HG03135 (cell line): ENCODE measurements around the gene EPB41L2.
"Not testable (repeated sequence)": the region's sequence is repeated elsewhere in the genome, so short reads cannot be mapped to it uniquely, and the experiment has no call there.

Experiments
- ATAC-seq: cut with Tn5 transposase; IDR thresholded peaks from one replicate; pipeline ENCODE4 v1.9.1; 2021; ENCODE audit warnings: mild to moderate bottlenecking, moderate library complexity; ENCODE audit not compliant: unreplicated experiment

EPB41L2 gene

GRCh38 chr6:131063028-131063763 is at the start of gene EPB41L2:
EPB41L2 (minus strand) TSS chr6:131063245; CDS start chr6:130956485, 106,760 bp downstream.
- ATAC-seq = peak; percentile 70

- no peak for ATAC-seq
Measured at GRCh38 chr6:131112249-131112648, 49.2 kb upstream of the EPB41L2 start.

GRCh38 chr6:131107151-131107550 is 44.1 kb upstream of the EPB41L2 start:
- no peak for ATAC-seq

- ATAC-seq = no peak
Measured at GRCh38 chr6:131103901-131104300, 40.9 kb upstream of the EPB41L2 start.

- no peak for ATAC-seq
Measured at GRCh38 chr6:131103296-131103695, 40.3 kb upstream of the EPB41L2 start.

GRCh38 chr6:131101911-131102680 is 39.1 kb upstream of the EPB41L2 start:
- no peak for ATAC-seq

- ATAC-seq = no peak
Measured at GRCh38 chr6:131096786-131097185, 33.7 kb upstream of the EPB41L2 start.

GRCh38 chr6:131093334-131093733 is 30.3 kb upstream of the EPB41L2 start:
- ATAC-seq = no peak

GRCh38 chr6:131091944-131092343 is 28.9 kb upstream of the EPB41L2 start:
- ATAC-seq = not testable (repeated sequence)

- not testable (repeated sequence) for ATAC-seq
Measured at GRCh38 chr6:131090339-131090738, 27.3 kb upstream of the EPB41L2 start.

GRCh38 chr6:131084982-131085381 is 21.9 kb upstream of the EPB41L2 start:
- no peak for ATAC-seq

GRCh38 chr6:131083687-131084086 is 20.6 kb upstream of the EPB41L2 start:
- ATAC-seq = no peak

- ATAC-seq = no peak
Measured at GRCh38 chr6:131082335-131082734, 19.3 kb upstream of the EPB41L2 start.

GRCh38 chr6:131080084-131080483 is 17.0 kb upstream of the EPB41L2 start:
- ATAC-seq = no peak

GRCh38 chr6:131073577-131073976 is 10.5 kb upstream of the EPB41L2 start:
- ATAC-seq = no peak

GRCh38 chr6:131070061-131070460 is 7.0 kb upstream of the EPB41L2 start:
- ATAC-seq = no peak

- no peak for ATAC-seq
Measured at GRCh38 chr6:131068165-131068564, 5.1 kb upstream of the EPB41L2 start.

GRCh38 chr6:131067521-131067920 is 4.5 kb upstream of the EPB41L2 start:
- no peak for ATAC-seq

GRCh38 chr6:131065824-131066171 is 2.8 kb upstream of the EPB41L2 start:
- ATAC-seq = no peak

- ATAC-seq = no peak
Measured at GRCh38 chr6:131065112-131065823, 2.2 kb upstream of the EPB41L2 start.

GRCh38 chr6:131063764-131064272 is 773 bp upstream of the EPB41L2 start:
- ATAC-seq = peak; percentile 3
